GM12878 (cell line): ENCODE data around the gene CGB5. TPM values are rescaled to one million over a fixed set of nuclear protein-coding genes. Genes with fewer than 3 reads are reported as not detected.

Experiments
- ATAC-seq: fragments of 200-7000 bp; cut with Tn5 transposase; 3 replicates; pipeline ENCODE4 v1.9.1; 2020; ENCODE audit warnings: mild to moderate bottlenecking, moderate library complexity
- BruUV-seq: library from RNA; stranded (reverse); fragments of 400-500 nt; replicated peaks from 2 replicates; lab custom pipeline; 2021; lab: Mats Ljungman, UMichigan
- CTCF ChIA-PET: fragments of 300-600 bp; sonication (Branson Sonifier 250); formaldehyde crosslinking; extraction: SDS; loops from one replicate; lab custom pipeline; 2021; ENCODE audit warnings: inconsistent platforms; lab: Yijun Ruan, JAX
- POLR2A ChIA-PET: fragments of 350-600 bp; formaldehyde crosslinking; extraction: SDS; loops from one replicate; lab custom pipeline; 2021; ENCODE audit warnings: inconsistent platforms; lab: Charles Lee
- RAD21 ChIA-PET: fragments of 300-600 bp; sonication (Branson Sonifier 250); formaldehyde crosslinking; loops from one replicate; lab custom pipeline; 2023; ENCODE audit warnings: antibody characterized with exemption; ENCODE audit not compliant: unreplicated experiment; lab: Charles Lee
- SMC1A ChIA-PET: fragments of 300-600 bp; sonication (Branson Sonifier 250); formaldehyde crosslinking; loops from one replicate; lab custom pipeline; 2023; ENCODE audit not compliant: unreplicated experiment, uncharacterized antibody; lab: Charles Lee
- DNase-seq: peaks from one replicate; pipeline ENCODE4 v3.0.0-alpha.2; 2011; ENCODE audit warnings: low read depth, low spot score
- FAIRE-seq: peaks from 3 replicates; lab custom pipeline; 2011; peaks lifted over from hg19 to GRCh38; lab: Jason Lieb, UNC
- H2AFZ ChIP-seq: 2 replicates; pipeline ENCODE4 v1.6.0; 2011; ENCODE audit warnings: low read depth, low read length, control low read depth; ENCODE audit not compliant: control insufficient read depth
- H3K27ac ChIP-seq: 2 replicates; pipeline ENCODE4 v1.5.1; 2011; ENCODE audit warnings: control low read depth; ENCODE audit not compliant: control insufficient read depth, insufficient read depth
- H3K27me3 ChIP-seq, 2 experiments: replicated peaks in 1 of 2; 2 replicates each; pipeline versions ENCODE4 v1.6.0 to v1.6.1; 2011; ENCODE audit warnings: low read length in 1 of 2; ENCODE audit not compliant: control insufficient read depth in 2 of 2, insufficient read depth in 2 of 2
- H3K36me3 ChIP-seq, 2 experiments: 2 replicates each; pipeline ENCODE4 v1.5.1; 2011; ENCODE audit warnings: low read length in 1 of 2; ENCODE audit not compliant: control insufficient read depth in 2 of 2, insufficient read depth in 2 of 2
- H3K4me1 ChIP-seq: 2 replicates; pipeline ENCODE4 v1.6.1; 2011; ENCODE audit warnings: mild to moderate bottlenecking, low read length, moderate library complexity, mixed read lengths; ENCODE audit not compliant: control insufficient read depth, insufficient read depth
- H3K4me2 ChIP-seq: 2 replicates; pipeline ENCODE4 v1.6.0; 2011; ENCODE audit warnings: control low read depth; ENCODE audit not compliant: control insufficient read depth, insufficient read depth
- H3K4me3 ChIP-seq: fragments of 200-600 bp; sonication (generic); 2 replicates; pipeline ENCODE4 v1.5.1; 2016
- H3K79me2 ChIP-seq: 2 replicates; pipeline ENCODE4 v1.6.0; 2011; ENCODE audit warnings: low read length; ENCODE audit not compliant: control insufficient read depth, insufficient read depth
- H3K9ac ChIP-seq: 2 replicates; pipeline ENCODE4 v1.8.0; 2011; ENCODE audit warnings: low read length, control low read depth, mixed read lengths; ENCODE audit not compliant: control insufficient read depth, insufficient read depth
- H3K9me3 ChIP-seq: replicated peaks from 3 replicates; pipeline ENCODE4 v1.5.1; 2011; ENCODE audit warnings: mild to moderate bottlenecking, low read length; ENCODE audit not compliant: control insufficient read depth, insufficient read depth
- H4K20me1 ChIP-seq: 2 replicates; pipeline ENCODE4 v1.6.0; 2011; ENCODE audit not compliant: control insufficient read depth, insufficient read depth
- DPF2 ChIP-seq: fragments of 450-650 bp; IDR thresholded peaks from 2 replicates; pipeline ENCODE4 v1.6.1; 2017; ENCODE audit warnings: mild to moderate bottlenecking
- E4F1 ChIP-seq: fragments of 450-650 bp; IDR thresholded peaks from 2 replicates; pipeline ENCODE4 v1.6.1; 2018; ENCODE audit warnings: borderline replicate concordance, mild to moderate bottlenecking; ENCODE audit not compliant: partially characterized antibody
- ETV6 ChIP-seq, 2 experiments: fragments of 450-650 bp in 1 of 2; IDR thresholded peaks in 1 of 2; conservative IDR thresholded peaks in 1 of 2; 2 replicates each; pipeline ENCODE4 v1.6.1; 2014; ENCODE audit warnings: antibody characterized with exemption in 1 of 2, borderline replicate concordance in 1 of 2, low read depth in 1 of 2, mild to moderate bottlenecking in 1 of 2, moderate library complexity in 1 of 2
- EZH2 ChIP-seq: IDR thresholded peaks from 2 replicates; pipeline ENCODE4 v1.6.1; 2012; ENCODE audit warnings: low read depth, mild to moderate bottlenecking, control low read depth, inconsistent platforms, low read length, borderline replicate concordance; ENCODE audit not compliant: control insufficient read depth
- IKZF1 ChIP-seq: fragments of 450-650 bp; conservative IDR thresholded peaks from 2 replicates; pipeline ENCODE4 v1.6.1; 2017; ENCODE audit warnings: antibody characterized with exemption, mild to moderate bottlenecking
- IRF3 ChIP-seq: fragments of 450-650 bp; IDR thresholded peaks from 2 replicates; pipeline ENCODE4 v1.6.1; 2014; ENCODE audit warnings: mild to moderate bottlenecking
- KAT2A ChIP-seq: conservative IDR thresholded peaks from 2 replicates; pipeline ENCODE4 v1.6.1; 2011; ENCODE audit warnings: low read depth, low read length; ENCODE audit not compliant: control insufficient read depth
- MXI1 ChIP-seq: fragments of 150-350 bp; IDR thresholded peaks from 2 replicates; pipeline ENCODE4 v1.6.1; 2011; ENCODE audit warnings: low read depth, mild to moderate bottlenecking, inconsistent platforms, low read length, improper control_type of control experiment
- MYC ChIP-seq: IDR thresholded peaks from 2 replicates; pipeline ENCODE4 v1.6.1; 2011; ENCODE audit warnings: mild to moderate bottlenecking, low read length, moderate library complexity, inconsistent platforms; ENCODE audit not compliant: insufficient read depth, insufficient replicate concordance, insufficient read length, severe bottlenecking
- PBX3 ChIP-seq: IDR thresholded peaks from 2 replicates; pipeline ENCODE4 v1.6.1; 2011; ENCODE audit warnings: mild to moderate bottlenecking, low read depth, low read length, moderate library complexity; ENCODE audit not compliant: insufficient replicate concordance
- RAD21 ChIP-seq: IDR thresholded peaks from 2 replicates; pipeline ENCODE4 v1.6.1; 2011; ENCODE audit warnings: mild to moderate bottlenecking, low read depth, low read length, moderate library complexity; ENCODE audit not compliant: insufficient read depth
- RAD51 ChIP-seq: fragments of 450-650 bp; IDR thresholded peaks from 2 replicates; pipeline ENCODE4 v1.6.1; 2016; ENCODE audit warnings: moderate library complexity, mild to moderate bottlenecking, inconsistent platforms
- RBBP5 ChIP-seq: fragments of 200-600 bp; sonication (generic); conservative IDR thresholded peaks from 2 replicates; pipeline ENCODE4 v1.6.1; 2016
- RUNX3 ChIP-seq: IDR thresholded peaks from 2 replicates; pipeline ENCODE4 v1.6.1; 2012; ENCODE audit warnings: low read length, inconsistent platforms
- TCF7 ChIP-seq: IDR thresholded peaks from 2 replicates; pipeline ENCODE4 v1.6.1; 2014; ENCODE audit warnings: antibody characterized with exemption, borderline replicate concordance
- ZZZ3 ChIP-seq: IDR thresholded peaks from 2 replicates; pipeline ENCODE4 v1.6.1; 2011; ENCODE audit warnings: low read depth; ENCODE audit not compliant: control insufficient read depth, insufficient read length
- WGBS: methylation state at CpG from one replicate; pipeline ENCODE4 v1.1.6; 2016; ENCODE audit warnings: low lambda C conversion rate; ENCODE audit not compliant: insufficient replicate concordance, insufficient coverage; ENCODE audit errors: missing lambda C conversion rate; 5-methylcytosine and 5-hydroxymethylcytosine counted together
- in situ Hi-C: fragments of 300-500 bp; cut with MboI; formaldehyde crosslinking; loops from 9 replicates; pipeline ENCODE4 v1.14.3; 2018; ENCODE audit warnings: mixed read lengths
- intact Hi-C: fragments of 100-400 bp; cut with micrococcal nuclease; formaldehyde crosslinking; loops from one replicate; pipeline ENCODE4 v1.14.2; 2022; ENCODE audit not compliant: unreplicated experiment
- polyA plus RNA-seq, 11 experiments: library from polyadenylated mRNA; depleted of rRNA in 4 of 11; unstranded in 6 of 11; stranded (reverse) in 5 of 11; fragments of >200 nt; fragmentation: Nextera tagmentation in 4 of 11; fragmentation: Illumina TruSeq in 1 of 11; extraction: Ambion mirVana in 4 of 11; extraction: Trizol in 1 of 11; gene quantifications; 1 replicate in 1 of 11; 2 replicates in 10 of 11; pipeline versions ENCODE4 v1.2.1 to v1.2.3, GENCODE V29; 2011 to 2016; ENCODE audit warnings: inconsistent platforms in 2 of 11, missing spikeins in 2 of 11, low read depth in 1 of 11
- total RNA-seq, 4 experiments: library from RNA; depleted of rRNA in 3 of 4; stranded (reverse); fragments of >200 nt in 3 of 4; fragmentation: Illumina TruSeq in 1 of 4; extraction: Trizol in 1 of 4; gene quantifications; 2 replicates each; pipeline versions ENCODE4 v1.2.1 to v1.2.3, GENCODE V29; 2013 to 2021

CGB5 gene
- total and polyA plus RNA-seq, 10 of the 15 experiments (the other 5 are each of a cell fraction or from before 2014, with no cell fraction given), result not detected

- TF ChIP-seq IRF3 (no peak), TCF7 (no peak), RAD21 (no peak), RBBP5 (no peak)
- TF ChIP-seq, all 136 proteins: peak for 0
Measured at GRCh38 chr19:49011194-49011593, 32.5 kb upstream of the CGB5 start (continued).

GRCh38 chr19:49014123-49014869 lies 29.4 kb upstream of the CGB5 start:
- POLR2A ChIA-PET, result no interaction called here
- H3K4me1 ChIP-seq, result peaks cover 5% of the 10 kb centered on the region
- no peak overlapping the region for H3K4me2 ChIP-seq
- H3K9me3 ChIP-seq, result no peaks in the 10 kb centered on the region
- no peaks in the 10 kb centered on the region for H3K79me2 ChIP-seq
- intact Hi-C loops, result no loop called here
- H3K36me3 ChIP-seq, result peaks cover 7 to 17% of the 10 kb centered on the region in 2 experiments
- no peak overlapping the region for H3K9ac ChIP-seq
- 95% methylated on average over 32 of the region's 32 CpGs for WGBS
- BruUV-seq, result no TSS peak
- no peak overlapping the region for H2AFZ ChIP-seq
- FAIRE-seq, result no peak
- in situ Hi-C loops, result no loop called here
- RAD21 ChIA-PET, result no interaction called here
- no peaks in the 10 kb centered on the region for H3K27me3 ChIP-seq
- TF ChIP-seq IKZF1 (no peak), PBX3 (no peak), DPF2 (no peak), RAD51 (no peak), RAD21 (no peak), ZZZ3 (no peak), KAT2A (no peak), MYC (no peak), E4F1 (no peak), RUNX3 (no peak), ETV6 (conservative IDR thresholded peaks at IDR 0.05 in 1 of 2, IDR thresholded peaks at IDR 0.05 in 1 of 2; ENCODE audit: borderline replicate concordance in 1 of 2, low read depth in 1 of 2) (no peak), EZH2 (no peak), MXI1 (no peak)
- CTCF ChIA-PET, result no interaction called here
- SMC1A ChIA-PET, result no interaction called here
- H3K27ac ChIP-seq, result no peak overlapping the region
- no peak overlapping the region for H3K4me3 ChIP-seq
- H4K20me1 ChIP-seq, result no peaks in the 10 kb centered on the region
- ATAC-seq, result no peak
- no peak for DNase-seq
